Tibial nerve (tissue), 3 donors: ENCODE results near the gene CGNL1.

Source experiments
- CTCF ChIP-seq, 5 experiments: fragments of 200-600 bp in 3 of 5; fragments of 450-650 bp in 2 of 5; sonication (generic) in 3 of 5; IDR thresholded peaks; one replicate each; pipeline ENCODE4 v1.5.1; 2016 to 2019; ENCODE audit warnings: antibody characterized with exemption in 5 of 5, mild to moderate bottlenecking in 3 of 5, moderate library complexity in 2 of 5
- POLR2A ChIP-seq, 2 donors: fragments of 450-650 bp; IDR thresholded peaks; one replicate each; pipeline ENCODE4 v1.6.1; 2017; ENCODE audit warnings: antibody characterized with exemption in 2 of 2, mild to moderate bottlenecking in 2 of 2, moderate library complexity in 2 of 2

GRCh38 chr15:57509965-57510364 is 133.7 kb downstream of the CGNL1 start:
- no peak for TF ChIP-seq CTCF (IDR thresholded peaks at IDR 0.05)
- no peak for TF ChIP-seq POLR2A (IDR thresholded peaks at IDR 0.05)
